ENCODE data around the gene TSPAN18.

GRCh38 chr11:44904261-44905020, 177.7 kb downstream of the TSPAN18 start:
- TF ChIP-seq EP300 (IDR thresholded peaks at IDR 0.05; ENCODE audit: low read depth) = no peak
- TF ChIP-seq, protein P1, sequence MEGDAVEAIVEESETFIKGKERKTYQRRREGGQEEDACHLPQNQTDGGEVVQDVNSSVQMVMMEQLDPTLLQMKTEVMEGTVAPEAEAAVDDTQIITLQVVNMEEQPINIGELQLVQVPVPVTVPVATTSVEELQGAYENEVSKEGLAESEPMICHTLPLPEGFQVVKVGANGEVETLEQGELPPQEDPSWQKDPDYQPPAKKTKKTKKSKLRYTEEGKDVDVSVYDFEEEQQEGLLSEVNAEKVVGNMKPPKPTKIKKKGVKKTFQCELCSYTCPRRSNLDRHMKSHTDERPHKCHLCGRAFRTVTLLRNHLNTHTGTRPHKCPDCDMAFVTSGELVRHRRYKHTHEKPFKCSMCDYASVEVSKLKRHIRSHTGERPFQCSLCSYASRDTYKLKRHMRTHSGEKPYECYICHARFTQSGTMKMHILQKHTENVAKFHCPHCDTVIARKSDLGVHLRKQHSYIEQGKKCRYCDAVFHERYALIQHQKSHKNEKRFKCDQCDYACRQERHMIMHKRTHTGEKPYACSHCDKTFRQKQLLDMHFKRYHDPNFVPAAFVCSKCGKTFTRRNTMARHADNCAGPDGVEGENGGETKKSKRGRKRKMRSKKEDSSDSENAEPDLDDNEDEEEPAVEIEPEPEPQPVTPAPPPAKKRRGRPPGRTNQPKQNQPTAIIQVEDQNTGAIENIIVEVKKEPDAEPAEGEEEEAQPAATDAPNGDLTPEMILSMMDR (IDR thresholded peaks at IDR 0.05) = no peak
- no peak for TF ChIP-seq POLR2A (IDR thresholded peaks at IDR 0.05)

All from transverse colon (tissue), 3 donors.